Caco-2 (cell line): ENCODE measurements around the gene OR2C3. TPM values are rescaled to one million over a fixed set of nuclear protein-coding genes. Genes with fewer than 3 reads are reported as not detected.

Experiments
- BruUV-seq: library from RNA; stranded (reverse); fragments of 400-500 nt; replicated peaks from 2 replicates; lab custom pipeline; 2021; lab: Mats Ljungman, UMichigan
- CTCF ChIA-PET: fragments of 300-600 bp; sonication (Branson Sonifier 250); formaldehyde crosslinking; loops from one replicate; lab custom pipeline; 2022; ENCODE audit warnings: antibody characterized with exemption; lab: Charles Lee
- POLR2A ChIA-PET: fragments of 300-600 bp; sonication (Branson Sonifier 250); formaldehyde crosslinking; loops from one replicate; lab custom pipeline; 2022; ENCODE audit warnings: antibody characterized with exemption; lab: Charles Lee
- DNase-seq, 2 experiments: peaks; one replicate each; pipeline versions ENCODE4 v3.0.0 to v3.0.0-alpha.2; 2020 to 2022
- H3K27me3 ChIP-seq: replicated peaks from 2 replicates; pipeline ENCODE4 v1.6.0; 2011; ENCODE audit warnings: low read length; ENCODE audit not compliant: control insufficient read depth, insufficient read depth
- H3K36me3 ChIP-seq: 2 replicates; pipeline ENCODE4 v1.5.1; 2011; ENCODE audit warnings: low read length; ENCODE audit not compliant: control insufficient read depth, insufficient read depth
- H3K4me1 ChIP-seq: fragments of 250-450 bp; sonication (Bioruptor Pico); 2 replicates; pipeline ENCODE4 v1.5.1; 2020; ENCODE audit warnings: mild to moderate bottlenecking
- H3K4me3 ChIP-seq: 2 replicates; pipeline ENCODE4 v1.5.1; 2011; ENCODE audit warnings: low read depth, mild to moderate bottlenecking, control low read depth, low read length
- H3K9me3 ChIP-seq: fragments of 250-450 bp; sonication (Bioruptor Pico); 2 replicates; pipeline ENCODE4 v1.5.1; 2020; ENCODE audit warnings: mild to moderate bottlenecking, moderate library complexity
- H3K27ac Mint-ChIP-seq: one replicate; pipeline ENCODE4 v1.8.0; 2022; ENCODE audit warnings: mixed read lengths; ENCODE audit not compliant: unreplicated experiment
- H3K27me3 Mint-ChIP-seq: one replicate; pipeline ENCODE4 v1.8.0; 2022; ENCODE audit warnings: mixed read lengths; ENCODE audit not compliant: insufficient read depth, unreplicated experiment
- H3K36me3 Mint-ChIP-seq: one replicate; pipeline ENCODE4 v1.8.0; 2022; ENCODE audit warnings: mild to moderate bottlenecking, mixed read lengths; ENCODE audit not compliant: insufficient read depth, unreplicated experiment
- H3K4me1 Mint-ChIP-seq: one replicate; pipeline ENCODE4 v1.8.0; 2022; ENCODE audit warnings: low read depth, mixed read lengths; ENCODE audit not compliant: unreplicated experiment
- H3K4me3 Mint-ChIP-seq: one replicate; pipeline ENCODE4 v1.8.0; 2022; ENCODE audit warnings: mild to moderate bottlenecking, moderate library complexity, mixed read lengths; ENCODE audit not compliant: unreplicated experiment
- H3K9me3 Mint-ChIP-seq: one replicate; pipeline ENCODE4 v1.8.0; 2022; ENCODE audit warnings: mixed read lengths; ENCODE audit not compliant: unreplicated experiment
- CTCF ChIP-seq, 2 experiments: fragments of 200-600 bp in 1 of 2; IDR thresholded peaks; 1 replicate in 1 of 2; 2 replicates in 1 of 2; pipeline versions ENCODE4 v1.5.1 to v1.8.0; 2011 to 2022; ENCODE audit warnings: antibody characterized with exemption in 1 of 2, control low read depth in 1 of 2, inconsistent platforms in 1 of 2, low read depth in 1 of 2, low read length in 1 of 2, mild to moderate bottlenecking in 1 of 2, moderate library complexity in 1 of 2; ENCODE audit not compliant: insufficient read depth in 1 of 2, severe bottlenecking in 1 of 2, unreplicated experiment in 1 of 2
- intact Hi-C: fragments of 100-400 bp; cut with micrococcal nuclease; formaldehyde crosslinking; loops from one replicate; pipeline ENCODE4 v1.10.0; 2022; ENCODE audit not compliant: unreplicated experiment
- total RNA-seq: library from RNA; stranded (reverse); gene quantifications from 2 replicates; pipeline ENCODE4 v1.2.3, GENCODE V29; 2022

OR2C3 gene
- total RNA-seq, 1 experiment from 2014 or later, result not detected

GRCh38 chr1:247551721-247552120 is 15.5 kb upstream of the OR2C3 start:
- H3K4me1 Mint-ChIP-seq, result peaks cover 5% of the 10 kb centered on the region
- intact Hi-C loops, result no loop called here
- no peak overlapping the region for H3K4me3 Mint-ChIP-seq
- ChIA-PET CTCF (no interaction called here), POLR2A (no interaction called here)
- peak overlapping the region; percentile 28 for H3K27ac Mint-ChIP-seq
- Histone ChIP-seq H3K27me3 (no peaks in the 10 kb centered on the region), H3K4me1 (no peaks in the 10 kb centered on the region), H3K4me3 (no peak overlapping the region), H3K36me3 (no peaks in the 10 kb centered on the region), H3K9me3 (no peaks in the 10 kb centered on the region)
- no peaks in the 10 kb centered on the region for H3K36me3 Mint-ChIP-seq
- no peaks in the 10 kb centered on the region for H3K9me3 Mint-ChIP-seq
- no TSS peak for BruUV-seq
- TF ChIP-seq CTCF (IDR thresholded peaks at IDR 0.05; ENCODE audit: insufficient read depth in 1 of 2, low read depth in 1 of 2, low read length in 1 of 2, severe bottlenecking in 1 of 2, unreplicated experiment in 1 of 2), result no peak
- H3K27me3 Mint-ChIP-seq, result no peaks in the 10 kb centered on the region
- DNase-seq, result no peak

- no peaks in the 10 kb centered on the region for H3K4me1 ChIP-seq
- no peaks in the 10 kb centered on the region for H3K9me3 Mint-ChIP-seq
- no peak within 1 kb of the TSS for H3K4me3 Mint-ChIP-seq
- BruUV-seq, result no TSS peak
- H3K27me3 ChIP-seq, result no peaks in the 10 kb centered on the region
- ChIA-PET CTCF (no interaction called here), POLR2A (no interaction called here)
- no peaks in the 10 kb centered on the region for H3K27me3 Mint-ChIP-seq
- H3K4me1 Mint-ChIP-seq, result peaks cover 5% of the 10 kb centered on the region
- H3K4me3 ChIP-seq, result no peak within 1 kb of the TSS
- intact Hi-C loops, result no loop called here
- no peak for TF ChIP-seq CTCF (IDR thresholded peaks at IDR 0.05; ENCODE audit: insufficient read depth in 1 of 2, low read depth in 1 of 2, low read length in 1 of 2, severe bottlenecking in 1 of 2, unreplicated experiment in 1 of 2)
- H3K36me3 Mint-ChIP-seq, result no peaks in the 10 kb centered on the region
- H3K27ac Mint-ChIP-seq, result no peak within 1 kb of the TSS
- DNase-seq, result no peak
- no peaks in the 10 kb centered on the region for H3K36me3 ChIP-seq
- no peaks in the 10 kb centered on the region for H3K9me3 ChIP-seq
Observed at GRCh38 chr1:247548769-247549182, 12.5 kb upstream of the OR2C3 start, which contains the start of gene GCSAML. TSS of gene GCSAML (plus strand) at chr1:247549134. CDS start at chr1:247549192, 58 bp downstream.

GRCh38 chr1:247548092-247548491 is 11.9 kb upstream of the OR2C3 start:
- no peaks in the 10 kb centered on the region for H3K36me3 Mint-ChIP-seq
- no peaks in the 10 kb centered on the region for H3K27me3 Mint-ChIP-seq
- no peak overlapping the region for H3K27ac Mint-ChIP-seq
- intact Hi-C loops, result no loop called here
- H3K4me3 ChIP-seq, result no peak overlapping the region
- no peaks in the 10 kb centered on the region for H3K4me1 ChIP-seq
- no peaks in the 10 kb centered on the region for H3K9me3 Mint-ChIP-seq
- no peak overlapping the region for H3K4me3 Mint-ChIP-seq
- H3K9me3 ChIP-seq, result no peaks in the 10 kb centered on the region
- H3K27me3 ChIP-seq, result no peaks in the 10 kb centered on the region
- TF ChIP-seq CTCF (IDR thresholded peaks at IDR 0.05; ENCODE audit: insufficient read depth in 1 of 2, low read depth in 1 of 2, low read length in 1 of 2, severe bottlenecking in 1 of 2, unreplicated experiment in 1 of 2), result no peak
- ChIA-PET CTCF (no interaction called here), POLR2A (no interaction called here)
- BruUV-seq, result no TSS peak
- peaks cover 5% of the 10 kb centered on the region for H3K4me1 Mint-ChIP-seq
- no peaks in the 10 kb centered on the region for H3K36me3 ChIP-seq
- no peak for DNase-seq
